Neural cell (in vitro differentiated cells): ENCODE data around the gene BANP. TPM values are rescaled to one million over a fixed set of nuclear protein-coding genes. Genes with fewer than 3 reads are reported as not detected.

ENCODE experiments used
- H2AFZ ChIP-seq: fragments of 200-600, 300-800 bp; sonication (generic), shearing (Covaris generic); 2 replicates; pipeline ENCODE4 v1.6.0; 2014; ENCODE audit warnings: low read depth, mild to moderate bottlenecking, antibody characterized with exemption, low read length, moderate library complexity
- H3F3A ChIP-seq: fragments of 200-600 bp; shearing (Covaris generic); 2 replicates; pipeline ENCODE4 v1.6.1; 2016; ENCODE audit warnings: mild to moderate bottlenecking, moderate library complexity, mixed read lengths, antibody characterized with exemption, low read length; ENCODE audit not compliant: insufficient read depth, poor library complexity, severe bottlenecking
- H3K27ac ChIP-seq: fragments of 200-600, 300-800 bp; sonication (generic), shearing (Covaris generic); 2 replicates; pipeline ENCODE4 v1.5.1; 2014; ENCODE audit warnings: mild to moderate bottlenecking, low read length, moderate library complexity
- H3K27me3 ChIP-seq: fragments of 300-800, 200-600 bp; sonication (generic), shearing (Covaris generic); 2 replicates; pipeline ENCODE4 v1.6.0; 2014; ENCODE audit warnings: mild to moderate bottlenecking, low read depth, low read length, moderate library complexity; ENCODE audit not compliant: insufficient read depth
- H3K36me3 ChIP-seq: fragments of 300-800, 200-600 bp; sonication (generic), shearing (Covaris generic); 2 replicates; pipeline ENCODE4 v1.5.1; 2014; ENCODE audit warnings: mild to moderate bottlenecking, antibody characterized with exemption, low read length, moderate library complexity; ENCODE audit not compliant: insufficient read depth
- H3K4me2 ChIP-seq: fragments of 300-800, 200-600 bp; sonication (generic), shearing (Covaris generic); 2 replicates; pipeline ENCODE4 v1.6.0; 2014; ENCODE audit warnings: mild to moderate bottlenecking, low read length
- H3K4me3 ChIP-seq: fragments of 300-800, 200-600 bp; sonication (generic), shearing (Covaris generic); 2 replicates; pipeline ENCODE4 v1.5.1; 2014; ENCODE audit warnings: mild to moderate bottlenecking, low read length, moderate library complexity
- H3K79me2 ChIP-seq: fragments of 200-600 bp; shearing (Covaris generic); replicated peaks from 2 replicates; pipeline ENCODE4 v1.6.0; 2014; ENCODE audit warnings: mild to moderate bottlenecking, low read length, moderate library complexity; ENCODE audit not compliant: insufficient read depth
- H3K9ac ChIP-seq: fragments of 300-800, 200-600 bp; sonication (generic), shearing (Covaris generic); 2 replicates; pipeline ENCODE4 v1.6.1; 2016; ENCODE audit warnings: mild to moderate bottlenecking, low read length, mixed read lengths
- H3K9me2 ChIP-seq: fragments of 200-600 bp; shearing (Covaris generic); 2 replicates; pipeline ENCODE4 v1.6.1; 2016; ENCODE audit warnings: mild to moderate bottlenecking, low read length, mixed read lengths; ENCODE audit not compliant: insufficient read depth
- H3K9me3 ChIP-seq: fragments of 200-600, 300-800 bp; sonication (generic), shearing (Covaris generic); 2 replicates; pipeline ENCODE4 v1.6.1; 2016; ENCODE audit warnings: mild to moderate bottlenecking, mixed run types, low read length, moderate library complexity, mixed read lengths
- H4K20me1 ChIP-seq: fragments of 200-600 bp; shearing (Covaris generic); 2 replicates; pipeline ENCODE4 v1.6.1; 2016; ENCODE audit warnings: mild to moderate bottlenecking, mixed run types; ENCODE audit not compliant: insufficient read depth
- CTCF ChIP-seq: fragments of 450-650 bp; IDR thresholded peaks from 2 replicates; pipeline ENCODE4 v1.5.1; 2014; ENCODE audit warnings: antibody characterized with exemption, mild to moderate bottlenecking, moderate library complexity; ENCODE audit not compliant: poor library complexity, severe bottlenecking
- EP300 ChIP-seq: fragments of 450-650 bp; conservative IDR thresholded peaks from 2 replicates; pipeline ENCODE4 v1.6.1; 2014; ENCODE audit warnings: antibody characterized with exemption, mild to moderate bottlenecking, moderate library complexity; ENCODE audit not compliant: poor library complexity, severe bottlenecking
- EZH2 ChIP-seq: fragments of 200-600, 300-800 bp; shearing (Covaris generic), sonication (generic); IDR thresholded peaks from 2 replicates; pipeline ENCODE4 v1.6.1; 2014; ENCODE audit warnings: antibody characterized with exemption, low read length, borderline replicate concordance, mild to moderate bottlenecking; ENCODE audit not compliant: insufficient read depth, poor library complexity, severe bottlenecking
- MXI1 ChIP-seq: fragments of 450-650 bp; conservative IDR thresholded peaks from 2 replicates; pipeline ENCODE4 v1.6.1; 2014; ENCODE audit warnings: antibody characterized with exemption, mild to moderate bottlenecking; ENCODE audit not compliant: poor library complexity, severe bottlenecking
- POLR2AphosphoS5 ChIP-seq: IDR thresholded peaks from 2 replicates; pipeline ENCODE4 v1.6.1; 2012
- RAD21 ChIP-seq: fragments of 450-650 bp; conservative IDR thresholded peaks from 2 replicates; pipeline ENCODE4 v1.6.1; 2014; ENCODE audit warnings: antibody characterized with exemption, mild to moderate bottlenecking, moderate library complexity
- REST ChIP-seq: IDR thresholded peaks from 2 replicates; pipeline ENCODE4 v1.6.1; 2012; ENCODE audit warnings: borderline replicate concordance
- SMC3 ChIP-seq: fragments of 450-650 bp; conservative IDR thresholded peaks from 2 replicates; pipeline ENCODE4 v1.6.1; 2014; ENCODE audit warnings: antibody characterized with exemption, mild to moderate bottlenecking, moderate library complexity; ENCODE audit not compliant: poor library complexity
- TAF1 ChIP-seq: IDR thresholded peaks from 2 replicates; pipeline ENCODE4 v1.6.1; 2012; ENCODE audit warnings: low read depth
- polyA plus RNA-seq: library from polyadenylated mRNA; depleted of rRNA; stranded (reverse); fragments of >200 nt; gene quantifications from 2 replicates; pipeline ENCODE4 v1.2.3, GENCODE V29; 2014

BANP gene
- polyA plus RNA-seq, 1 donor from 2014 or later = 20.6 TPM

GRCh38 chr16:87960852-87961251 lies 9.6 kb downstream of the BANP start:
- Histone ChIP-seq H3K9me3 (no peaks in the 10 kb centered on the region), H2AFZ (no peak overlapping the region), H3K9me2 (no peaks in the 10 kb centered on the region), H3K27me3 (no peaks in the 10 kb centered on the region), H3K36me3 (no peaks in the 10 kb centered on the region), H3K79me2 (peaks cover 36% of the 10 kb centered on the region), H3K4me2 (no peak overlapping the region), H4K20me1 (no peaks in the 10 kb centered on the region), H3K4me3 (no peak overlapping the region), H3K27ac (no peak overlapping the region), H3F3A (no peaks in the 10 kb centered on the region), H3K9ac (no peak overlapping the region)
- TF ChIP-seq TAF1 (no peak), CTCF (no peak), MXI1 (no peak), RAD21 (no peak), SMC3 (no peak), REST (no peak), POLR2AphosphoS5 (no peak), EP300 (no peak), EZH2 (no peak)

- Histone ChIP-seq H3K79me2 (peaks cover 35% of the 10 kb centered on the region), H3F3A (no peaks in the 10 kb centered on the region), H3K9me3 (no peaks in the 10 kb centered on the region), H2AFZ (no peak overlapping the region), H4K20me1 (no peaks in the 10 kb centered on the region), H3K4me2 (no peak overlapping the region), H3K36me3 (no peaks in the 10 kb centered on the region), H3K9ac (no peak overlapping the region), H3K27me3 (no peaks in the 10 kb centered on the region), H3K4me3 (no peak overlapping the region), H3K27ac (no peak overlapping the region), H3K9me2 (no peaks in the 10 kb centered on the region)
- TF ChIP-seq REST = no peak
Observed at GRCh38 chr16:87961623-87962022, 10.4 kb downstream of the BANP start.
